ENCODE data around the gene BABAM2.

Gene BABAM2

DNA sequence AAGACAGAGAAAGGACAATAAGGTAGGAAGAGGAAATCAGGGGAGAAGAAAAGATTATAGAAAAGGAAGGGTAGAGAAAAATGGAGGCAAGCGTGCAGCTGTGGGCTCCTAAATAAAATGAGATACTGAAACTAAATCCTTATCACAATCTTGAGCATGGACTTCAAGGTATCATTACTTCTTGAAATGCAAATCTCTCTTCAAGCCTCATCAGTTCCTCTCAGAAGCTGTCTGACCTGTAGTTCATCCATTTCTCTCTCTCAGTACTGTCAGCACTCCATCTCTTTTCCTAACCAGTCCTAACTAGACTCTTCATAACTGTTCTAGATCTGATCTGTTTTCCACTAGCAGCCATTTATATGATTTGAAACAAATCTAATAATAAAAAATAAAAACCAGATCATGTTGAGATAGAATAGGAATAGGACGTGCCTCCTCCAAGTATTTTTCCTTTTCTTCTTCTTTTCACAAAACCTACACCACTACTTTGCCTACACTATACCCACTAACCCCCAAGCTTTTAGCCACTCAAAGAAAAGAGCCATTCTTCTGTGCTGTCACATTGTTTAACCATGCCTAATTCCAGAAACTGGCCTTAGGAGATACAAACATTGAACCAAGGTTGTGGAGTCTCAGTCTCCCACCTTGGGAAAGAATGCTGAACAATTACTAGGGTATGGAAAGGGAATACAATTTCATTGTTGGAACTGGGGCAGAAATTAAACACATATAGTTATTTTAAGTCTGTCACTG is 21.1 kb downstream of the BABAM2 start:
- no peak for DNase-seq (ENCODE audit: low spot score)

DNA sequence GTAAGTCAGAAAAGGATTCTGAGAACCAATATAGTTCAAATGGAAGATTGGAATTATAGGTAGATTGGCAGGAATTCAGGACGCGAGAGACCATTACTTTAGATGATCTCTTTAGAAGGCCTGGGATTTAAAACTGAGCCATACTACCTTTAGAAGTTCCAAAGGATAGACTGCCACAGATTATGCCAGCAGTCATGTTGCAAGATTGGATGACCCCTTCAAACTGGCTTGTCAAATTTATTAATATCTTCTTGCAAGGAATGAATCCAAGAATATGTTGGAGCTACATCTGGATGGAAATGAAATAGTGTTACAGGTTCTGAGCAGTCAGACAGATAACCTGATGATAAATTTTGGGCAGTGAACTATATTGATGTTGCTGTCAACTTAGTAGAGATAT is 22.0 kb downstream of the BABAM2 start:
- DNase-seq (ENCODE audit: low spot score): no peak

GRCh38 chr2:27914041-27914804 is 23.7 kb downstream of the BABAM2 start:
- DNase-seq (ENCODE audit: low spot score): no peak

- no peak for DNase-seq (ENCODE audit: low spot score)
Observed at GRCh38 chr2:27914805-27915175, 24.3 kb downstream of the BABAM2 start.

- DNase-seq (ENCODE audit: low spot score): no peak
Observed at GRCh38 chr2:27915191-27915590, 24.7 kb downstream of the BABAM2 start.

DNA sequence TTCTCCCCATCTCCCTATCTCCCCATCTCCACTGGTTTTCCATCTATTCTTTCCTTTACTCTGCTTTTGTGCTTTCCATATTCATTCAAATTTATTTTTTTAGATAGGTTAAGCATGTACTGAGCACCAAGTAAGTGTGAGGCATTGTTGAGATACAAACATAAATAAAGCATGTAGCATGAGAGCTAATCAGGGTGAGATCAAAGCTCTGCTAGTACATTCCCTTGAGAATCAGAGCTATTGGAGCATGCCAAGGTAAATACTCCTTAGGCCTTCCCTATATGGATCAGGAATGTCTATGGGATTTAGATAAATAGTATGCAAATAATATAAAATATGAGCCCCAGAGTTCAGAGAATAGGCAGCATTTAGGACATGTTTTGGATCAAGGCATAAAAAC is 25.3 kb downstream of the BABAM2 start:
- DNase-seq (ENCODE audit: low spot score): peak; percentile 37

DNA sequence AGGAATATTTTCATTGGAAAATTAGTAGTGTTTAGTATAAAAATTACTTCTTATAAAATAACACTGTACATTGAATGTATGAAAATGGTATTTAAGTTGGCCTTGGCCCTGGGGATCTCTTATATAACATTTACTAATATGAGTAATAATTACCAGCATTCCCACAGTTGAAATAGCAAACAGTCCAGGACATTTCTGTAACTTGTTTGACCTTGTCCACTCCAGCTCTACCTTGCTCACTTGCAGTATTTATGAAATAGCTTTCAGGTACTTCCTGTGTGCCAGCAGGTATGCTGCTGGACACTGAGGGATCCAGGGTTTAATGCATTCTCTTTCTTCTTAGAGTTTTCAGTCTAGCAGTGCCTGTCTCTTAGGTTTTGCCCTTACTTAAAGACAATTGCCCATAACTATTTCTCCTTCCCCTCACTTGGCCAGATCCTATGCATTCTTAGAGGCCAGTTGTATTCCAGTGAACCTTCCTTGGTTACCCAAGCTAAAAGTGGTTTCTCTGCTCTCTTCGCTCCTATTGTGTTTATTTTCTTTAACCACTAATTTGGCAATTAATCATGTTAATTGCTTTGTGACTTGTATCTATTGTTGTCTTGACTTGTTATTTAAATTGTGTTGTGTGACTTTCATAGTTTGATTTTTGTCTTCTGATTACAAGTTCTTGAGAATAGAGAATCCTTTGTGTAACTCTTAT is 25.9 kb downstream of the BABAM2 start:
- DNase-seq (ENCODE audit: low spot score): no peak

DNA sequence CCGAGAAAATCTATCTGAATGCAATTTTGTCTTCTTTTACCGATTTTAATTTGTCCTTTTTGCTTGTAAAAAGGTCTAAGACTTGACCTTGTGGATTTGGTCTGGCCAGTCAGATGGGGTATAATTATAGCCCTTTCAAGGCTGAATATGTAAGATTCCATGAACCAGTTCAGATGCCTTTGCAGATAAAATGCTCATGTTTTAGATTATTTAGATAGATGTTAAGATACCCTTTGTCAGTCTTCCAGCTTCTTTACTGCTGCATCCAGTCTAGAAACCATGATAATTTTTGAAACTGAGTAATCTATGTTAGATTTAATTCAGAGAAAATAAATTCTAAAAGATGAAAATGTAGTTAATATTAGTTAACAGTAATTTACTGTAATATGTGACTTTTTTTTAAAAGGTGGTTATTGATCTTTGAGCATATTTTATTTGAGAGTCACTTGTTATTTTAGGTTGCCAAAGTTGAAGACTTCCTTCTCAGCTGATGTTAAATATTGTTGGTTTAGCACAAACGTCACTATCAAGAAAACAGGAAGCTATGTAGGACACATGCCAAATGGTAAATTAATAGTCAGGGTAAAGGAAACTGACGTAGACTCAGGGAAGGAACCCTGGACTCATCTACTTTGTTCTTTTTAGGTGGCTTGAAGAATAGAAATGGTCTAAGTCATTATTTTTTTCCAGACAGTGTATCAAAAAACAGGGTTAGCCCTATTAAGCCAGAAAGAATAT is 29.8 kb downstream of the BABAM2 start:
- no peak for DNase-seq (ENCODE audit: low spot score)

GRCh38 chr2:27921424-27921823 is 30.9 kb downstream of the BABAM2 start:
- no peak for DNase-seq (ENCODE audit: low spot score)

DNA sequence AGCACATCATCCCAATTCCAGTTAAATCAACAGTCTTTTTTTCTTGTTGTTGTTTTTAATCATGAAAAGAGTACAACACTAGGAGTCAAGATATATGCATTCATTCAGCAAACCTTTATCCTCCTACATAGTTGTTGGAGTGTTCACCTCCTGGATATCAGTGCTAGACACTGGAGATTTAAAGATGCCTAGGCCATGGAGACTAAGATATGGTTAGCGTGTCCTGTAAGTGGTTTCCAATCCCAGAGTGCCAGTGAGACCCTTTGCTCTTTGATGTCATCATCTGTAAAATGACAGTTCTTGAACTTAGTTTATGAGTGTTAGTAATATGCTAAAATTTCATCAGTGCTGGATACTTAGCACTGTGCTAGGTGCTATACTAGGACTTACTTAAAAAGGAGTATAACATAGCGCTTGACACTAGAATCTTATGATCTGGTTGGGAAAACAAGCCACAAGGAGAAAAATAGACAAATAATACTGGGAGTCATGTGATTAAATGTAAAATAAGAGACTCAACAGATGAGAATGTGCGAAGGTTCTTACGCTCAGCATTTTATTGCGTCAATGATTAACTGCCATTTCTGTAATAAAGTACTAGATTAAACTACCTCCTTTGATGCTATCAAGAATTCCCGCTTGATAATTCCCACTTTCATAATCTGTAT is 31.5 kb downstream of the BABAM2 start:
- no peak for DNase-seq (ENCODE audit: low spot score)

DNA sequence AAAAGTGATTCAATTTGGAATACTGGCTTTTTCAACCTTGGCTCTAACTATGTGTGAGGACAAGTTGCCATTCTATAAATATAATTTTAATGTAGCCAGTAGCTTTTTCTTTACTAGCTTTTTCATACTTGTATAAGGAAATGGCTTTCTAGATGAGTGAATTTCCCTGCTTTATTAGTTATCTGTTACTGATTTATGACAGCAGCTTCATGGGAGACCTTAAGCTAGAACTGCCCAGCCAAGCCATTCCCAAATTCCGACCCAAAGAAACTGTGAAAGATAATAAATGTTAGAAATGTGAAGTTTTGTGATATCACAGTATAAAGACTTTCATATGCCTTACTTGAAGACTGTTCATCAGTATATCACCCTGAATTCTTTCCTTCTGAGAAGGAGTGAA is 32.3 kb downstream of the BABAM2 start:
- DNase-seq (ENCODE audit: low spot score): no peak

DNA sequence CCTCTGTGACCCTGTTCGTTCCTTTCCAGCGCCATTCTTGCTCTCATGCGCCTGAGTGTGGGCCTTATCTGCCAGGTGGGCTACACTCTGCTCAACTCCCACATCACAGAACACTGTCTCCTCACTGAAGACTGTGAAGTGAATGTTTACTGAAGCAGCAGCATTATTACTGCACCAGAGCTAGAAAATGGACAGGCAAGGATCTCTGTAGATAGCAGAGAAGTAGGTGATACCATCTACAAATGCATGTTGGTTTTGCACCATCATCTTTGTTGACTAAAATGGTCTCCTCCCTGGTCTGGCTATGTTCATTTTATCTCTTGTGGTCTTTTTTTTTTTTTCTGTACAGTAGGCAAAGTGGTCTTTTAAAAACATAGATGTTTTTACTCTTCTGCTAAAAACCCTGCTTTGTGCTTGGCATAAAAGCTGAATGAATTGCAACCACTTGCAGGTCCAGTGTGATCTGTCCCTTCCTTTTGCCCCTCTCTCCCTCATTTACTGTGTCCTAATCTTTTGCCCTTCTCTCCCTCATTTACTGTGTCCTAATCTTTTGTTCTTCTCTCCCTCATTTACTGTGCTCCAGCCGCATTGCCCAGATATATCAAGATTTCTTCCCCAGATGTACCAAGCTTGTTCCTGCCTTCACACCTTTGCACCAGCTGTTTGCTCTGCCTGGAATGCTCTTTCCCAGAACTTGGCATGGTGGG is 35.4 kb downstream of the BABAM2 start:
- DNase-seq (ENCODE audit: low spot score): no peak

DNA sequence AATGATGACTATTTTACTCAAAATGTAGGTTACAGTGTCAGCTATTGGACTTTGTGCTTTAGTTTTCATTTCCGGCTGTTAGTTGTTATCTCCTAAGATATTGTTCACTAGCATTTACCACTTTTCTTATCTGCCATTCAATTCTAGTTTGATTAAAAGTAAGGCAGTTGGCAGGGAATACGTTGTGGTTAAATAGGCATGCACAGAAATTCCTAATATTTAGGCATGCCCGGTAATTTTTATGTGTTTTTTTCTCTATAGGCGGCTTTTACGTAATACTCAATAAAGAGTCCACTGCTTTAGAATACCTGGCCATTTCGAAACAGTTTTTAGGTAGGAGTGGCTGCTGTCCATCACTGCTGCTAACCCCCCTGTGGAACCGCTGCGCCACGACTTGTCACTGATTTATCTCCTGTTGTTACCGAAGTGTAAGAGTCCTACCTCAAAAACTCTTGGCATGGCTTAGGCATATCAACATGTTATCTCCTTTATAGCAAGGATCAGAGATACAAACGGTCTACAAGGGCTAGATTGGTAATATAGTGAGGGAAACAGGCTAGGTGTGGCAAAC is 39.5 kb downstream of the BABAM2 start:
- no peak for DNase-seq (ENCODE audit: low spot score)

DNA sequence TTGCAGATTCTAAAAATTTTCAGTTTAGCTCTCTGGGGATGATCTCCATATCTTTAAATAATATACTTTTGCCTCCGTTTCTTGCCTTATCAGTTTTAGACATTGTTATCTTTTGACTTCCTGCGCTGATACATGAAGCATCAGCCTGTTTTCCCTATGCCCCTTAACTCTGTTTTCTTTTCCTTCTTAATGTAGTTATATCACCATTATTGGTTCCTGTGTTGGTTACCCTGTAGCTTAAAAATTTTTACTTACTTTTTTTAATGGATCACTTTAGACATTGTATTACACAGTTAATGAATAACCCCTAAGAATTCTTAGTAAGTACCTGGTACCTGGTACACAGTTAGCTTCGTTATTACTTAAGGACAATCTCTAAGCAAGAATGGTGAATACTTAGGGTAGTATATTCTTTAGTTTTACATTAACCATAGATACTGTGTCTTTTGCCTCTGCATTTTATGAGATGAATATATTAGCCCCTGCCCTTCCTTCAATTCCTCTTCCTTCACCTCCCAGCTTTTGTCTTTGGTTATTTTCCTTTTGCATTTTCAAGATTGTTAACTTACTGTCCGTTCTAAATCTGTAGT is 40.9 kb downstream of the BABAM2 start:
- DNase-seq (ENCODE audit: low spot score): no peak

DNA sequence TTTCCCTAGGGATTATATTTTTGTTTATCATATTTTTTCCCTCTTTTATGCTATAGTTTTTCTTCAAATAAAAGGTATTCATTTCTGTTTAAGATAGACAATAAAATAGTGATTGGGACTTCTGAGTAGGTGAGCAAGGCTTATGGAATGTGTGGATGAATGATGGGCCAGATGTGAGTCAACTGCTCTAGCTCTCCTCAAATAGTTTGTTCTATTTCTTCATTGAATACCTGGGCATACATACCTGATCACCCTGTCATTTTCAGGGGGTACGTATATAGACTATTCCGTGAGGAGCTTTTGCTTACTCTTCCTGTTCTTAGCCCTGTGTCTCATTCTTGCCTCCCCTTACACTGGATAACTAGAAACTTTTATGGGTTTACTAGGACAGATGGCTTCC is 41.9 kb downstream of the BABAM2 start:
- DNase-seq (ENCODE audit: low spot score): no peak

DNA sequence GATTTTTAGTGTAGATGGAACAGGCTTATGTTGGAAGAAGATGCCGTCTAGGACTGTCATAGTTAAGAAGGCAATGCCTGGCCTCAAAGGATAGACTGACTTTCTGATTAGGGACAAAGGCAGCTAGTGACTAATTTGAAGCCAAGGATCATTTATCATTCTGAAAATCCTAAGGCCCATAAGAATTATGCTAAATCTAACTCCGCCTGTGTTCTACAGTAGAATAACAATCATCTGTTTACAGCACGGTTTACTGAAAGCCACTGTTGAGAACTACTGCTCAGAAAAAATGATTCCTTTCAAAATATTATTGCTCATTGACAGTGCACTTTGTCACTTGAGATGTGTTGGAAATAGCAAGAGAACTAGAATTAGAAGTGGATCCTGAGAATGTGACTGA is 44.5 kb downstream of the BABAM2 start:
- DNase-seq (ENCODE audit: low spot score): no peak

GRCh38 chr2:27940090-27940671 is 49.7 kb downstream of the BABAM2 start:
- DNase-seq (ENCODE audit: low spot score): no peak

GRCh38 chr2:27940982-27941381 is 50.5 kb downstream of the BABAM2 start:
- DNase-seq (ENCODE audit: low spot score): no peak

DNA sequence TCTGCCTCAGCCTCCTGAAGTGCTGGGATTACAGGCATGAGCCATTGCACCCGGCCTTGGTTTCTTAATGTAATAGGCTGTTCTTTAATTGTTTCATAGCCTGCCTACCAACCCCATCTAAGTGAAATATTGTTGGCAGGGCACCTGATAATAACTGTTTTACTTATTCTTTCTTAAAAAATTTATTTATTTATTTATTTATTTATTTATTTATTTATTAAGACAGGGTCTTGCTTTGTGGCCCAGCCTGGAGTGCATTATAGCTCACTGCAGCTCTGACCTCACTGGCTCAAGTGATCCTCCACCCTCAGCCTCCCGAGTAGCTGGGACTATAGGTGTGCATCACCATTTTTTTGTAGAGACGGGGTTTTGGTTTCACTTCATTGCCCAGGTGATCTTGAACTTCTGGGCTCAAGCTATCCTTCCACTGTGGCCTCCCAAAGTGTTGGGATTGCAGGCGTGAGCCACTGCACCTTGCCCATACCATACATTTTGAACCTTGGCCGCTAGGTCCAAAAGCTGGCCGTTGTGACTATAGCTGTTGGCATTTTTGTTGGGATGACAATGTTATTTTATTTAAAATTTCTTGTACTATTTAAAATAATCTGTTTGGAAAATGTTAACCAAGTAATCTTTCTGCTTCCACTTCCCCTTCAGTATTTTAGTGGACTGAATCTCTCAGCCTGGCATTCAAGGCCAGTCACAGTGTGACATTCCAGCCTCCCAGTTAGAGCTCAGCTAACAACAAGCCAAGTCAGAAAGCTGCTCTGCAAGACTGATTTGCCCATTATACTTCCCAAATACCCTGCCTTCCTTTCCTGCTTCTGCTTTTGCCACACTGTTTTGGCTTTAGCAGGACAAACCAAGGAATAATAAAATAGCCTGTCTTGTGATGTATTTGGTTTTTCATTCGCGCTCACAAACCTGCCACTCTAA is 52.4 kb downstream of the BABAM2 start:
- DNase-seq (ENCODE audit: low spot score): no peak

All from D341Med (cell line).